ENCODE data around the gene HELZ. TPM values are rescaled to one million over a fixed set of nuclear protein-coding genes. Genes with fewer than 3 reads are reported as not detected.

HELZ gene
- total RNA-seq, 1 donor from 2014 or later: 27.6 TPM

- no peak for DNase-seq (ENCODE audit: low read depth in 2 of 2)
These were observed 212.6 kb downstream of the HELZ start for GRCh38 chr17:67032382-67032781.

GRCh38 chr17:67030641-67031040 lies 214.4 kb downstream of the HELZ start:
- no peak for DNase-seq (ENCODE audit: low read depth in 2 of 2)

GRCh38 chr17:67027031-67027628 lies 217.9 kb downstream of the HELZ start:
- DNase-seq (ENCODE audit: low read depth in 2 of 2): no peak

- no peak for DNase-seq (ENCODE audit: low read depth in 2 of 2)
These were observed 218.7 kb downstream of the HELZ start for GRCh38 chr17:67026341-67026740.

- DNase-seq (ENCODE audit: low read depth in 2 of 2): no peak
These were observed 219.7 kb downstream of the HELZ start for GRCh38 chr17:67025216-67025792.

- DNase-seq (ENCODE audit: low read depth in 2 of 2): no peak
These were observed 220.3 kb downstream of the HELZ start for GRCh38 chr17:67024736-67025135.

- DNase-seq (ENCODE audit: low read depth in 2 of 2): no peak
These were observed 222.6 kb downstream of the HELZ start for GRCh38 chr17:67022451-67022810.

- no peak for DNase-seq (ENCODE audit: low read depth in 2 of 2)
These were observed 223.1 kb downstream of the HELZ start for GRCh38 chr17:67021743-67022450.

- no peak for DNase-seq (ENCODE audit: low read depth in 2 of 2)
These were observed 223.8 kb downstream of the HELZ start for GRCh38 chr17:67021196-67021595.

Other genes with a start within 250 kb of the HELZ start
- gene CACNG1, start 200.6 kb downstream of the HELZ start, total RNA-seq: not detected in 2 replicates
- gene PSMD12, start 121.4 kb upstream of the HELZ start, total RNA-seq: 22.5 and 24.1 TPM in 2 replicates
- gene PITPNC1, start 132.1 kb upstream of the HELZ start, total RNA-seq: 15.1 and 21.7 TPM in 2 replicates